Left kidney (tissue), 8 donors: ENCODE results near the gene PCDHGC4. TPM values are rescaled to one million over a fixed set of nuclear protein-coding genes. Genes with fewer than 3 reads are reported as not detected.

Experiments
- DNase-seq: peaks from one replicate; pipeline ENCODE4 v3.0.0-alpha.2; 2013
- long read RNA-seq, 8 donors: transcript quantifications; one replicate each; lab custom pipeline, GENCODE V29; 2026
- polyA plus RNA-seq: library from polyadenylated mRNA; unstranded; fragments of 120-200 nt; gene quantifications from one replicate; pipeline ENCODE4 v1.2.1, GENCODE V29; 2013; ENCODE audit not compliant: insufficient read length

Gene PCDHGC4
- 4.4 TPM for polyA plus RNA-seq
- long read RNA-seq, donor 1, full-length matches to known transcripts: 7 of 7 reads
- long read RNA-seq, donor 1, partial matches to known transcripts: 0 of 7 reads
- long read RNA-seq, donor 1, other reads (novel, unspliced or antisense): 0 of 7 reads
- long read RNA-seq, donor 2, transcript PCDHGC4-203 (1 exons, 2,793 nt): major isoform, 8 of 8 reads
- long read RNA-seq, donor 2, partial matches to known transcripts: 0 of 8 reads
- long read RNA-seq, donor 2, other reads (novel, unspliced or antisense): 0 of 8 reads
- long read RNA-seq, donor 3, partial matches to known transcripts: 0 of 3 reads
- long read RNA-seq, donor 3, other reads (novel, unspliced or antisense): 0 of 3 reads
- long read RNA-seq, donor 4: 0 reads
- long read RNA-seq, donor 5, partial matches to known transcripts: 0 of 1 reads
- long read RNA-seq, donor 5, other reads (novel, unspliced or antisense): 0 of 1 reads
- long read RNA-seq, donor 6, full-length matches to known transcripts: 6 of 6 reads
- long read RNA-seq, donor 6, partial matches to known transcripts: 0 of 6 reads
- long read RNA-seq, donor 6, other reads (novel, unspliced or antisense): 0 of 6 reads
- long read RNA-seq, donor 7, full-length matches to known transcripts: 5 of 5 reads
- long read RNA-seq, donor 7, partial matches to known transcripts: 0 of 5 reads
- long read RNA-seq, donor 7, other reads (novel, unspliced or antisense): 0 of 5 reads
- long read RNA-seq, donor 8, partial matches to known transcripts: 0 of 1 reads
- long read RNA-seq, donor 8, other reads (novel, unspliced or antisense): 0 of 1 reads

DNA sequence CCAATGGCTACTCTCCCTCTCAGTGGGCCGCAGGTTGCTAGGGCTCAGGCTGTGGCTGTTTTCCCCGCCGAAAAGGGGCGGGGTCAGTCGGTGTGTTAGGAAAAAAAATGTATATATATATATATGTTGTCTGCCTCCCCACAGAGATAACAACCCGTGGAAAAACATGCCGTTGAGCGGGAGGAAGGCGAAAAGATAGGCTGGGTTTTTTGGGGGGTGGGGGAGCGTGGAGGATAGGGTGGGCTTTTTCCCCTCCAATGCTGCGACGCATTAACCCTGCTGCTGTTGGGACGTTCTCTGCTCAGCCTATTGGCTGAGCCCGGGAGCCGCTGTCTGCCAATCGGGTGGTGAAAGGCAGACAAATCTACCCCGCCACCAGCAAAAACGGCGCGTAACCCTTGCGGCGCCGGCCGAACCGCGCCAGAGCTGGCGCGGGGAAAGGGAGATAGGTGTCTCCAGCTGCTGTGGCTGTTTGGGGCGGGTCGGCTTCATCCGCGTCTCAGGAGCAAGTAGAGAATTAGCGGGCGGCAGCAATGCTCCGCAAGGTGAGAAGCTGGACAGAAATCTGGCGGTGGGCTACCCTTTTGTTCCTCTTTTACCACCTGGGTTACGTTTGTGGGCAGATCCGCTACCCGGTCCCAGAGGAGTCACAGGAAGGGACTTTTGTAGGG lies at the start of gene PCDHGC4:
PCDHGC4 (plus strand) TSS at position 390 of the 671 bp plus-strand sequence; CDS start at position 534, 144 bp downstream.
- DNase-seq: no peak

DNA sequence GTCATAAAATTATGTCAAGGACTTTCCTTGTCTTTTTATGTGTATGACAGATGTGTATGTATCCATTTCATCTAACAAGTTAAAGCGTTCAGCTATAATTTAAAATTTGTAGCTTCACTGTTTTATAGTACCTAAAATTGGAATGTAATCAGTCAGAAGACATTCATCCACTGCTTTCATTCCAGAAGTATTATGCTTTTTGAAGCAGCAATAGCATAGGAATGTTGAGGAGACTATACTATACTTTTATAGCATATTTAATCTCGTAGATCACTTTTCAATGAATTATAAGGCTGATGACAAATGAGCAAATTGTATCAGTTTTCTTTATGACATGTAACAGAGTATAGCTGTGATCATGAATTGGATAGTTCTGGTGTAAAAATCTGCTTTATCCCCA lies 47.6 kb upstream of the PCDHGC4 start:
- no peak for DNase-seq

DNA sequence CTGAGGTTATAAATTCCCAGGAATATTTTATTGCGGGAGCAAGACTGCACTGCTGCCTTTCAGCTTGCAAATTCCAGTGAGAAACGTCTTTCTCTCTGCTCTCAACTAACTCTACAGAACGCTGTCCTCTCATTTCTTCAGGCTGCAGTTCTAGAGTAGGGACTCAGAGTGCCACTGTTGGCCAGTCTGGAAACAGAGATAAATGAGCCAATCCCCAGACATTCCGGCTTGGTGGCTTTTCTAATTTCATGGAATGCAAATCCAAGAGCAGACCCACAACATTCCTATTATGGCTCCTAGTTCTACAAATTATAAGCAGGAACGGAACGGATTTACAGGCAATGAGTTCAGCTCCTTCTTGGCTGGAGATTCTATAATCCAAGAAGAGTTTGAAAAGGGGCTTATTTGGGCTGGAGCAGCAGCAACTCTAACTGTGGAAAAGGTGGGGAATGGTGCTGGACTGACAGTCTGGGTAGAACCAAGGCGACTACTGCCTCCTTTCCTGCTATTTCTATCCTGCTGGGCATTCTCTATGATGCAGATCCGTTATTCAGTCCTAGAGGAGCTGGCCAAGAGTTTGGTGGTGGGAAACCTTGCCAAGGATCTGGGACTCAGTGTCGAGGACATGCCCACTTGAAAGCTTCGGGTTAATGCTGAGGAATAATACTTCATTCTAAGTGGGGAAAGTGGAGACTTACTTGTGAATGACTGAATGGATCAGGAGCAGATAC lies 45.3 kb upstream of the PCDHGC4 start:
- no peak for DNase-seq

DNA sequence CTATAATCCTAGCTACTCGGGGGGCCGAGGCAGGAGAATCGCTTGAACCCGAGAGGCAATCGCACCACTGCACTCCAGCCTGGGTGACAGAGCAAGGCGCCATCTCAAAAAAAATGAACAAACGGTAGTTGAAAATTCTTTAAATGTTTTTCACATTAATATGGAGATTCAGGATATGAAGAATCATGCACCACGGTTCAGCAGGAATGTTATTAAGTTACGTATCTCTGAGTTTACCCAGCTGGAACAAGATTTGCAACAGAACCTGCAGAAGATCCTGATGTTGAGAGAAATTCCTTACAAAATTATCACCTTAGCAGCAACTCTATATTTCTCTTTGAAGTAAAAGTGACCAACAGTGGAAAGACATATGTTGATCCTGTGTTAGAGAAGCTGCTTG lies 44.5 kb upstream of the PCDHGC4 start:
- DNase-seq: no peak

DNA sequence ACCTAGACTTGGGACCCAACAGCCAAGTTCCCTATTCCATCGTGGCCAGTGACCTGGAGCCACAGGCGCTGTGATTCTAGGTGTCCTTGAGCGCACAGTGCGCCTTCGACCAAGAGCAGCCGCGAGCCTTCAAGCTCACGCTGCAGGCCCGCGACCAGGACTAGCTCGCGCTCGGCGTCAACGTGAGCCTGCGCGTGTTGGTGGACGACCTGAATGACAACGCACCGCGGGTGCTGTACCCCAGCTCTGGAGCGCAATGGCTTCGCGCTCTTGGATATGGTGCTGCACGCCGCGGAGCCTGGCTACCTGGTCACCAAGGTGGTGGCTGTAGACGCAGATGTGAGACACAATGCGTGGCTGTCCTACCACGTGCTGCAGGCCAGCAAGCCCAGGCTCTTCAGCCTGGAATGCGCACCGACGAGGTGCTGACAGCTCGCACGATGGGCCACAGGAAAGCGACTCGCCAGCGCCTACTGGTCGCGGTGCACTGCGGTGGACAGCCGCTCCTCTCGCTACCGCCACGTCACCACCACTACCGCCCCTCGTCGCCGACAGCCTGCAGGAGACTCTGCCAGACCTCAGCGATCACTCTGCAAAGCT lies 43.2 kb upstream of the PCDHGC4 start:
- DNase-seq: no peak

DNA sequence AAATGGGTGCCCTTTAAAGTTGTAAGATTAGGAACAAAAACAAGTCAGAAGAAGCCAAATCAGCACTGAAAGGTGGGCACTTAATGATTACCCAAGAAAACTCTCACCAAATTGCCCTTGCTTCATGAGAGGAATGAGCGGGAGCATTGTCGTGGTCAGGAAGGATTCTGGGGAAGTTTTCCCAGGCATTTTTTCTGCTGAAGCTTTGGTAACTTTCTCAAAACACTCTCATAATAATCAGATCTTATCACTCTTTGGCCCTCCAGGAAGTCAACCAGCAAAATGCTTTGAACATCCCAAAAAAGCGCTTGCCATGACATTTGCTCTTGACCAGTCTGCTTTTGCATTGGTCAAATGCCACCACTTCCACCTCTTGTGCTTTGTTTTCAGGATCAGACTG lies 19.5 kb upstream of the PCDHGC4 start:
- no peak for DNase-seq

DNA sequence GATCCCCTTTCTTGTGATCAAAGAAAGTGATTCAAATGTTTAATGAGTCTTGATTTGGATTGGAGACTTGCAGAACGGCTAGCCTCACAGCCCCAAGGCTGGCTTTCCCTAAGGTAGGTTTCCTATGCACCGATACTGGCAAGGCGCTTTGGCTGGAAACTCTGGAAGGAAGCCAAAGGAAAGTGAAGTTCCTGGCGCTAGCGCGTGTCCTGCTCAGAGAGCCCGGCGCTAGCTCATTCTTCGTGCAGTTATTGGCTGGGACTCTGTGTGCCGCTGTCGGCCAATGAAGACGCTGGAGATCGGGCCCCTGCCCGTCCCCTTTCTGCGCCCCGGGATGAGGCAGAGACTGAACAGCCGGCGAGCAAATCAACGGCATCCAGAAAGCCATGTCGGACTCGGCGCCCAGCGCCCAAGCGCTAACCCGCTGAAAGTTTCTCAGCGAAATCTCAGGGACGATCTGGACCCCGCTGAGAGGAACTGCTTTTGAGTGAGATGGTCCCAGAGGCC lies 9.2 kb upstream of the PCDHGC4 start, which contains the start of gene PCDHGC3:
PCDHGC3 (plus strand) TSS at position 342 of the 507 bp plus-strand sequence; CDS start at position 493, 151 bp downstream.
- peak; percentile 93 for DNase-seq

DNA sequence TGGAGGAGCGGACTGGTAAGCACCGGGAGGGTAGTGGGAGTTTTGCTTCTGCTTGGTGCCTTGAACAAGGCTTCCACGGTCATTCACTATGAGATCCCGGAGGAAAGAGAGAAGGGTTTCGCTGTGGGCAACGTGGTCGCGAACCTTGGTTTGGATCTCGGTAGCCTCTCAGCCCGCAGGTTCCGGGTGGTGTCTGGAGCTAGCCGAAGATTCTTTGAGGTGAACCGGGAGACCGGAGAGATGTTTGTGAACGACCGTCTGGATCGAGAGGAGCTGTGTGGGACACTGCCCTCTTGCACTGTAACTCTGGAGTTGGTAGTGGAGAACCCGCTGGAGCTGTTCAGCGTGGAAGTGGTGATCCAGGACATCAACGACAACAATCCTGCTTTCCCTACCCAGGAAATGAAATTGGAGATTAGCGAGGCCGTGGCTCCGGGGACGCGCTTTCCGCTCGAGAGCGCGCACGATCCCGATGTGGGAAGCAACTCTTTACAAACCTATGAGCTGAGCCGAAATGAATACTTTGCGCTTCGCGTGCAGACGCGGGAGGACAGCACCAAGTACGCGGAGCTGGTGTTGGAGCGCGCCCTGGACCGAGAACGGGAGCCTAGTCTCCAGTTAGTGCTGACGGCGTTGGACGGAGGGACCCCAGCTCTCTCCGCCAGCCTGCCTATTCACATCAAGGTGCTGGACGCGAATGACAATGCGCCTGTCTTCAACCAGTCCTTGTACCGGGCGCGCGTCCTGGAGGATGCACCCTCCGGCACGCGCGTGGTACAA lies 8.5 kb upstream of the PCDHGC4 start:
- DNase-seq: peak; percentile 86

DNA sequence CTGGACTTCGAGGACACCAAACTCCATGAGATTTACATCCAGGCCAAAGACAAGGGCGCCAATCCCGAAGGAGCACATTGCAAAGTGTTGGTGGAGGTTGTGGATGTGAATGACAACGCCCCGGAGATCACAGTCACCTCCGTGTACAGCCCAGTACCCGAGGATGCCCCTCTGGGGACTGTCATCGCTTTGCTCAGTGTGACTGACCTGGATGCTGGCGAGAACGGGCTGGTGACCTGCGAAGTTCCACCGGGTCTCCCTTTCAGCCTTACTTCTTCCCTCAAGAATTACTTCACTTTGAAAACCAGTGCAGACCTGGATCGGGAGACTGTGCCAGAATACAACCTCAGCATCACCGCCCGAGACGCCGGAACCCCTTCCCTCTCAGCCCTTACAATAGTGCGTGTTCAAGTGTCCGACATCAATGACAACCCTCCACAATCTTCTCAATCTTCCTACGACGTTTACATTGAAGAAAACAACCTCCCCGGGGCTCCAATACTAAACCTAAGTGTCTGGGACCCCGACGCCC lies 7.7 kb upstream of the PCDHGC4 start:
- no peak for DNase-seq

DNA sequence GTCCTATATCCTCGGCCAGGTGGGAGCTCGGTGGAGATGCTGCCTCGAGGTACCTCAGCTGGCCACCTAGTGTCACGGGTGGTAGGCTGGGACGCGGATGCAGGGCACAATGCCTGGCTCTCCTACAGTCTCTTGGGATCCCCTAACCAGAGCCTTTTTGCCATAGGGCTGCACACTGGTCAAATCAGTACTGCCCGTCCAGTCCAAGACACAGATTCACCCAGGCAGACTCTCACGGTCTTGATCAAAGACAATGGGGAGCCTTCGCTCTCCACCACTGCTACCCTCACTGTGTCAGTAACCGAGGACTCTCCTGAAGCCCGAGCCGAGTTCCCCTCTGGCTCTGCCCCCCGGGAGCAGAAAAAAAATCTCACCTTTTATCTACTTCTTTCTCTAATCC lies 7.0 kb upstream of the PCDHGC4 start:
- DNase-seq: no peak

DNA sequence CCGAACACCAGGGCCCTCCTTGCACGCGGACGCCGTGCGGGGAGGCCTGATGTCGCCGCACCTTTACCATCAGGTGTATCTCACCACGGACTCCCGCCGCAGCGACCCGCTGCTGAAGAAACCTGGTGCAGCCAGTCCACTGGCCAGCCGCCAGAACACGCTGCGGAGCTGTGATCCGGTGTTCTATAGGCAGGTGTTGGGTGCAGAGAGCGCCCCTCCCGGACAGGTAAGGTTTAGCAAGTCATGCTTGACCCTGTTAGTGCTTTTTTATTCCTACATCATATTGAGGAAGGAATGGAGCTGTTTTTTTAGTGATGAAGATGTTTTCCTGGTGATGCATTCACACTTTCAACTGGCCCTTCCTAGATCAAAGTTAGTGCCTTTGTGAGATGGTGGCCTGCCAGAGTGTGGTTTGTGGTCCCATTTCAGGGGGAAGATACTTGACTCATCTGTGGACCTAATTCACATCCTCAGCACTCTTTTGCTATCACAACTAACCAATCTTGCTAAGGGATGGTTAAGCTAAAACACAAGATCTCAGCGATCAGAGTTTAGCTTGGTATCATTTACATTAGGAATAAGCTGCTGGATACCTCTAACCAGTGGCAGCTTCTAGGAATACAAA lies 6.4 kb upstream of the PCDHGC4 start:
- DNase-seq: peak; percentile 67

DNA sequence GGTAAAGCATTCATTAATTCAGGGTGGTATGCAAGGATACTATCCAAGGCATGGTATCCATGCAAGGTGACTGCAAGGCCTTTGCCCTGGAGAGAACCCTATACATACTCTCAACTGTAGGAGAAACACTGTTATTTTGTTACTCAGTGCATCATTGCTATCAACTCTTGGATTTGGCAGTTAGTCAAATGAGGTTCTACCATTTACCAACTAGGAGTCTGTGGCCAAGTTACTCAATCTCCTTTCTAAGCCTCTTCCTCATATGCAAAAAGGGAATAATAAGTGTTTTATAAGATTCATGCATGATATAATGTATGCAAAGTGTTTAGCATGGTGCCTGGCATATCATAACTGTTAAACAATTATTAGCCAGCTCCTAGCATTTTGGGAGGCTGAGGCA lies 5.1 kb upstream of the PCDHGC4 start:
- no peak for DNase-seq

DNA sequence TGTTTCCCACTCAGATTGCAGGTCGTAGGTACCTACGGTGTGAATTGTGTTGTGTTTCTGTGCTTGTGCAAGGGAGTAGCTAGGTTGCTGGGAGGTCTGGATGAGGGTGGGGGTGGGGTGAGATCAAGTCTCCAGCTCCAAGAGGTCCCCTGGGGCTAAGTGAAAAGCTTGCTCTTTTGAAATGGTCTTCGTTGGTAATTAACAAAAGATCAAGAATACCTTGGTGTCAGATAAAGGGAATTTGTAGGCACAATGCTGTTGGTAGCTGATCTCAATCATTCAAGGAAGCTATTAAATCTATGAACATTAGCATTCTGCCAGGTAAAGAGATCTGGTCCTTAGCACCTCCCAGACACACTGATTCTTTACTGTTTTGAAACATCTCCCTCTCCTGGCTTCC lies 928 bp upstream of the PCDHGC4 start:
- DNase-seq: no peak

DNA sequence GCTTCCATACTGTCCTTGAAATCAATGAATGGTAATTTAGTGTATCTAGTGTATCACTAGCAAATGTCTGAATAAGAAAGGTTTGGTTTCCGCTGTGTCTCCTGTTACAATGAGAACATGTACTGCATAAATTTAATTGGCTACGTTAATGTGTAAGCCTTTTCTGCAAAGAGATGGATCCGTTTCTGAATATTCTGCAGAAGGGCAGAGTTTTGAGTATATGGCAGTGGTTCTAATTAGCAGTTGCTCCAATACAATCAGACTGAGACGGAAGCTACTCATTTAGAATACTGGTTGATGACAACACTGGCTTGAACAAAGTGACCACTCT lies 555 bp upstream of the PCDHGC4 start:
- DNase-seq: no peak

DNA sequence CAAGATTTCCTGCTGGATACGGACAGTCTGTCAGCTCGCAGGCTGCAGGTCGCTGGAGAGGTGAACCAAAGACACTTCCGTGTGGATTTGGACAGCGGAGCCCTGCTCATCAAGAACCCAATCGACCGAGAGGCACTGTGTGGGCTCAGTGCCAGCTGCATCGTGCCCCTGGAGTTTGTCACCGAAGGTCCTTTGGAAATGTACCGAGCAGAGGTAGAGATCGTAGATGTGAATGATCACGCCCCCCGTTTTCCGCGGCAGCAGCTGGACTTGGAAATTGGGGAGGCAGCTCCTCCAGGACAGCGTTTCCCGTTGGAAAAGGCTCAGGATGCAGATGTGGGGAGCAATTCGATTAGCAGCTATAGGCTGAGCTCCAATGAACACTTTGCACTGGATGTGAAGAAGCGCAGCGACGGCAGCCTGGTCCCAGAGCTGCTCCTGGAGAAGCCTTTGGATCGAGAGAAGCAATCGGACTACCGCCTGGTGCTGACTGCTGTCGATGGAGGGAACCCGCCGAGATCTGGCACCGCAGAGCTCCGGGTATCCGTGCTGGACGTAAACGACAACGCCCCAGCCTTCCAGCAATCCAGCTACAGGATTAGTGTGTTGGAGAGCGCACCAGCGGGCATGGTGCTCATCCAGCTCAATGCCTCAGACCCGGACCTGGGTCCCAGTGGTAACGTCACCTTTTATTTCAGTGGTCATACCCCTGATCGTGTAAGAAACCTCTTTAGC lies 658 bp downstream of the PCDHGC4 start:
- DNase-seq: no peak

DNA sequence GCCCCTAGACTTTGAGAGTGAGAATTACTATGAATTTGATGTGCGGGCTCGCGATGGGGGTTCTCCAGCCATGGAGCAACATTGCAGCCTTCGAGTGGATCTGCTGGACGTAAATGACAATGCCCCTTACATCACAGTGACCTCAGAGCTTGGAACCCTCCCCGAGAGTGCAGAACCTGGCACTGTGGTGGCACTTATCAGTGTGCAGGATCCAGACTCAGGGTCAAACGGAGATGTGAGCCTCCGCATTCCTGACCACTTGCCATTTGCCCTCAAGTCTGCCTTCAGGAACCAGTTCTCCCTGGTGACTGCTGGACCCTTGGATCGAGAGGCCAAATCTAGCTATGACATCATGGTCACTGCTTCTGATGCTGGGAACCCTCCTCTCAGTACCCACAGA lies 1.3 kb downstream of the PCDHGC4 start:
- no peak for DNase-seq

DNA sequence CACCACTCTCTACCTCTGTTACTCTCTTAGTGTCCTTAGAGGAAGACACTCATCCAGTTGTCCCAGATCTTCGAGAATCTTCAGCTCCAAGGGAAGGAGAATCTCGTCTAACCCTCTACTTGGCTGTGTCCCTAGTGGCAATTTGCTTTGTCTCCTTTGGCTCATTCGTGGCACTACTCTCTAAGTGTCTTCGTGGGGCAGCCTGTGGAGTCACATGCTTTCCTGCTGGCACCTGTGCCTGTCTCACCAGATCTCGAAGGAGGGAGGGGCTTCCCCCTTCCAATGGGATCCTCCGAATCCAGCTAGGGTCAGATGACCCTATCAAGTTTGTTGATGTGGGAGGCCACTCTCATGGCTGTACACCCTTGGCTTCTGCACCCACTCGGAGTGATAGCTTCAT lies 2.3 kb downstream of the PCDHGC4 start:
- no peak for DNase-seq

DNA sequence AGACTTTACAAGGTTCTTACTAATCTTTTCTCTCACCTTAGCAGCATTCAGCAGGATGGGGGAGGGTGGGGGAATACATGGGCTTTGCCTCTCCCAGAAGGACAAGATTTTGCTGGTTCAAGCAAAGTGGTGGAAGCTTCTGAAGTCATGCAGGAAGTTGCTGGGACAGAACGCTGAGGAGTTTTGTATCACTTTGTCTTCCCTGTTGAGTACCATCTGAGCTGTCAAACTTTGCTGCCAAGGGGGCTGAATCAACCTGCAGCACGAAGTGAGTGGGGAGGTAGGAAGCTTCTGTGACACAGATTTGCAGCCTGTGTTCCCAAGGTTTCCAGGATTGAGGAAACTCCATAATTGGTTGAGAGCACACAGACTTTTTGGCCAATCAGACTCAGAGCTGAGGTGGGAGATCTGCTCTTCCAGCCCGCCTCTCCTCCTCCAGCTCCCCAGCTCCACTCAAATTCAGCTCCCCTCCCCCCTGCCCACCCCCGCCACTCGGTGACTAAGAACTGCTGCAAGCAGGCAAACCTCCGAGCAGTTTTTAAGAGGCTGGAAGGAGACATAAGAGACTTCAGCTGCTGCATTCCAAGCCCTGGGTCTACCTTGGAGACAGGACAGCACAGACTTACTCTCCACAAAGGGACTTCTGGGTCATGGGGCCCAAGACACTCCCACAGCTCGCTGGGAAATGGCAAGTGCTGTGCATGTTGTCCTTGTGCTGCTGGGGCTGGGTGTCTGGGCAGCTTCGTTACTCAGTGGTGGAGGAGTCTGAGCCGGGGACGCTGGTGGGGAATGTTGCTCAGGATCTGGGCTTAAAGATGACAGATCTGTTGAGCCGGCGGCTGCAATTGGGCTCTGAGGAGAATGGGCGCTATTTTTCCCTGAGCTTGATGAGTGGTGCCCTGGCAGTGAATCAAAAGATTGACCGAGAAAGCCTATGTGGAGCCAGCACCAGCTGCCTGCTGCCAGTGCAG lies 4.0 kb downstream of the PCDHGC4 start, which contains the start of gene PCDHGC5:
PCDHGC5 (plus strand) TSS at position 491 of the 971 bp plus-strand sequence; CDS start at position 651, 160 bp downstream.
- no peak for DNase-seq
